Keratinocyte (primary cell): ENCODE results near the gene MAGI1. TPM values are rescaled to one million over a fixed set of nuclear protein-coding genes. Genes with fewer than 3 reads are reported as not detected.

ENCODE experiments used
- DNase-seq: peaks from one replicate; pipeline ENCODE4 v3.0.0-alpha.2; 2011; ENCODE audit warnings: low read depth, missing footprints, low spot score
- FAIRE-seq: peaks from 2 replicates; lab custom pipeline; 2011; peaks lifted over from hg19 to GRCh38; lab: Jason Lieb, UNC
- H2AFZ ChIP-seq: 2 replicates; pipeline ENCODE4 v1.6.0; 2012; ENCODE audit warnings: low read length, control low read depth, inconsistent platforms; ENCODE audit not compliant: control insufficient read depth
- H3K27ac ChIP-seq: 2 replicates; pipeline ENCODE4 v1.5.1; 2011; ENCODE audit warnings: low read length; ENCODE audit not compliant: control insufficient read depth, insufficient read depth
- H3K27me3 ChIP-seq: 3 replicates; pipeline ENCODE4 v1.6.0; 2011; ENCODE audit warnings: low read length; ENCODE audit not compliant: control insufficient read depth, insufficient read depth; ENCODE audit errors: extremely low read depth
- H3K36me3 ChIP-seq, 2 experiments: 2 replicates in 1 of 2; 3 replicates in 1 of 2; pipeline ENCODE4 v1.5.1; 2011; ENCODE audit warnings: low read length in 2 of 2, mild to moderate bottlenecking in 1 of 2; ENCODE audit not compliant: control insufficient read depth in 2 of 2, insufficient read depth in 2 of 2; ENCODE audit errors: extremely low read depth in 1 of 2
- H3K4me1 ChIP-seq: 3 replicates; pipeline ENCODE4 v1.5.1; 2011; ENCODE audit warnings: low read length; ENCODE audit not compliant: control insufficient read depth, insufficient read depth; ENCODE audit errors: extremely low read depth
- H3K4me2 ChIP-seq: 3 replicates; pipeline ENCODE4 v1.6.0; 2011; ENCODE audit warnings: low read depth, low read length; ENCODE audit not compliant: control insufficient read depth, insufficient read depth; ENCODE audit errors: extremely low read depth
- H3K4me3 ChIP-seq, 3 experiments: fragments of 200-600 bp in 1 of 3; sonication (generic) in 1 of 3; 2 replicates in 2 of 3; 3 replicates in 1 of 3; pipeline ENCODE4 v1.5.1; 2011 to 2016; ENCODE audit warnings: low read length in 3 of 3, mild to moderate bottlenecking in 3 of 3, control low read depth in 2 of 3, inconsistent platforms in 1 of 3, low read depth in 1 of 3, mixed read lengths in 1 of 3, mixed run types in 1 of 3, moderate library complexity in 1 of 3; ENCODE audit not compliant: control insufficient read depth in 2 of 3, insufficient read depth in 2 of 3; ENCODE audit errors: extremely low read depth in 1 of 3
- H3K79me2 ChIP-seq: 2 replicates; pipeline ENCODE4 v1.6.0; 2012; ENCODE audit warnings: low read length; ENCODE audit not compliant: control insufficient read depth, insufficient read depth
- H3K9ac ChIP-seq: 3 replicates; pipeline ENCODE4 v1.6.0; 2011; ENCODE audit warnings: low read length; ENCODE audit not compliant: control insufficient read depth, insufficient read depth; ENCODE audit errors: extremely low read depth
- H3K9me1 ChIP-seq: 3 replicates; pipeline ENCODE4 v1.6.0; 2011; ENCODE audit warnings: low read length; ENCODE audit not compliant: control insufficient read depth, insufficient read depth; ENCODE audit errors: extremely low read depth
- H3K9me3 ChIP-seq: 2 replicates; pipeline ENCODE4 v1.5.1; 2012; ENCODE audit warnings: low read depth, low read length; ENCODE audit not compliant: control insufficient read depth
- H4K20me1 ChIP-seq: 3 replicates; pipeline ENCODE4 v1.6.0; 2011; ENCODE audit warnings: low read length; ENCODE audit not compliant: control insufficient read depth, insufficient read depth; ENCODE audit errors: extremely low read depth
- EZH2 ChIP-seq: IDR thresholded peaks from one replicate; pipeline ENCODE4 v1.6.1; 2012; ENCODE audit warnings: inconsistent platforms, mild to moderate bottlenecking, low read length, moderate library complexity
- dilution Hi-C: fragments of 300-500 bp; cut with MboI; formaldehyde crosslinking; loops from one replicate; pipeline ENCODE4 v1.7.0; 2020; ENCODE audit warnings: low sequenced_read_pairs; ENCODE audit not compliant: extremely low pct_ligation_motif_present
- polyA plus RNA-seq, 5 experiments: library from polyadenylated mRNA; depleted of rRNA in 3 of 5; stranded (reverse) in 3 of 5; stranded (forward) in 1 of 5; unstranded in 1 of 5; fragments of >200 nt; gene quantifications; 1 replicate in 1 of 5; 2 replicates in 3 of 5; 3 replicates in 1 of 5; pipeline versions ENCODE4 v1.2.1 to v1.2.3, GENCODE V29; 2011 to 2012; ENCODE audit warnings: missing spikeins in 2 of 5, low read depth in 1 of 5, low replicate concordance in 1 of 5
- TF ChIP-seq, protein P1 (sequence below), 3 experiments: IDR thresholded peaks in 1 of 3; conservative IDR thresholded peaks in 1 of 3; optimal IDR thresholded peaks in 1 of 3; 2 replicates in 2 of 3; 3 replicates in 1 of 3; pipeline versions ENCODE3 to v1.5.1; 2011; ENCODE audit warnings: low read length in 3 of 3, mild to moderate bottlenecking in 3 of 3, moderate library complexity in 2 of 3, control low read depth in 1 of 3, inconsistent platforms in 1 of 3; ENCODE audit not compliant: insufficient read depth in 2 of 3; ENCODE audit errors: extremely low read depth in 1 of 3

The MAGI1 gene
- polyA plus RNA-seq, 1 donor (not counting 4 experiments of a cell fraction or from before 2014, with no cell fraction given) = 10.9 TPM

DNA sequence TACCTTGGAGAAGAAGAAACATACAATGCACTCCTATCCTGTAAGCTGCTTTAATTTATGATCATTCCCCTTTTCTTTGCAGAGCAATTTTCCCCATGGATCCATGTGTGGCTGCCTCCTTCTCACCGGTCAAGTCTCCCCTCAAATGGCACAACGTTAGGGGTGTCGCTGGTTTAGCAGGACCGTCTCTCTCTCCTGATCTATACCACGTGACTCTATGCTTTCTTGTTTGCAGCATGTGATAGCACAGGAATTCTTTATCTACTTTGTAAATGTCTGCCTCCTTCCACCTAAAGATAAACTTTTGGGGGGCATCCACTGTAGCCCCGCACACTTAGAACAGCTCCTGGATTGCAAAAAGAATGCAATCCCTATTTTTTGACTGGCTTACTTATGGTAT, 506.0 kb downstream of the MAGI1 start:
- Histone ChIP-seq H2AFZ (no peak overlapping the region), H3K4me1 (no peaks in the 10 kb centered on the region), H3K9me1 (no peaks in the 10 kb centered on the region), H3K27me3 (no peaks in the 10 kb centered on the region), H3K4me2 (no peak overlapping the region), H3K36me3 (no peaks in the 10 kb centered on the region), H3K79me2 (no peaks in the 10 kb centered on the region), H3K9me3 (no peaks in the 10 kb centered on the region), H3K9ac (no peak overlapping the region), H3K27ac (no peak overlapping the region), H4K20me1 (no peaks in the 10 kb centered on the region), H3K4me3 (no peak overlapping the region)
- dilution Hi-C loops = no loop called here
- no peak for FAIRE-seq
- DNase-seq = no peak
- TF ChIP-seq, protein P1, sequence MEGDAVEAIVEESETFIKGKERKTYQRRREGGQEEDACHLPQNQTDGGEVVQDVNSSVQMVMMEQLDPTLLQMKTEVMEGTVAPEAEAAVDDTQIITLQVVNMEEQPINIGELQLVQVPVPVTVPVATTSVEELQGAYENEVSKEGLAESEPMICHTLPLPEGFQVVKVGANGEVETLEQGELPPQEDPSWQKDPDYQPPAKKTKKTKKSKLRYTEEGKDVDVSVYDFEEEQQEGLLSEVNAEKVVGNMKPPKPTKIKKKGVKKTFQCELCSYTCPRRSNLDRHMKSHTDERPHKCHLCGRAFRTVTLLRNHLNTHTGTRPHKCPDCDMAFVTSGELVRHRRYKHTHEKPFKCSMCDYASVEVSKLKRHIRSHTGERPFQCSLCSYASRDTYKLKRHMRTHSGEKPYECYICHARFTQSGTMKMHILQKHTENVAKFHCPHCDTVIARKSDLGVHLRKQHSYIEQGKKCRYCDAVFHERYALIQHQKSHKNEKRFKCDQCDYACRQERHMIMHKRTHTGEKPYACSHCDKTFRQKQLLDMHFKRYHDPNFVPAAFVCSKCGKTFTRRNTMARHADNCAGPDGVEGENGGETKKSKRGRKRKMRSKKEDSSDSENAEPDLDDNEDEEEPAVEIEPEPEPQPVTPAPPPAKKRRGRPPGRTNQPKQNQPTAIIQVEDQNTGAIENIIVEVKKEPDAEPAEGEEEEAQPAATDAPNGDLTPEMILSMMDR (optimal IDR thresholded peaks at IDR 0.05 in 1 of 3, IDR thresholded peaks at IDR 0.05 in 1 of 3, conservative IDR thresholded peaks at IDR 0.05 in 1 of 3; ENCODE audit: extremely low read depth in 1 of 3, insufficient read depth in 2 of 3, low read length in 3 of 3) = no peak
- TF ChIP-seq EZH2 = no peak

DNA sequence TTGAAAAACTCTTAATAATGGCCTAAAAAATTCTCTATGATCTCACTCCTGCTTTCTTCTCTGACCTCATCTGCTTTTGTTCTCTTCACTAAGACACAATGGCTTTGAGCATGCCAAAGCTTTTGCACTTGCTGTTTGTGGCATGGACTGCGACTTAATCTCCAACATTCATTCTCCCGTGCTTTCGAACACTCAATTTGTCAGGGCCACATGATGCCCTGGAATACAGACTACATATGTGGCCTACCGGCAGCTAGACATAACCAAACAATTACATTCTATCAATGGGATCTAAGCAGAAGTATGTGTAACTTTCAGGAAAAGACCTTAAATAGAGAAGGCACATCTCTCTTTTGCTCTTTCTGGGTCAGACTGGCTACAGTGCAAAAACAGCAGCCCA, 506.5 kb downstream of the MAGI1 start:
- FAIRE-seq (no peak), DNase-seq (no peak)
- dilution Hi-C loops = no loop called here
- Histone ChIP-seq H3K27me3 (no peaks in the 10 kb centered on the region), H3K27ac (no peak overlapping the region), H3K4me1 (no peaks in the 10 kb centered on the region), H4K20me1 (no peaks in the 10 kb centered on the region), H3K36me3 (no peaks in the 10 kb centered on the region), H3K4me2 (no peak overlapping the region), H3K4me3 (no peak overlapping the region), H3K9ac (no peak overlapping the region), H3K9me1 (no peaks in the 10 kb centered on the region), H2AFZ (no peak overlapping the region), H3K79me2 (no peaks in the 10 kb centered on the region), H3K9me3 (no peaks in the 10 kb centered on the region)
- TF ChIP-seq EZH2 = no peak
- TF ChIP-seq, protein P1 (optimal IDR thresholded peaks at IDR 0.05 in 1 of 3, IDR thresholded peaks at IDR 0.05 in 1 of 3, conservative IDR thresholded peaks at IDR 0.05 in 1 of 3; ENCODE audit: extremely low read depth in 1 of 3, insufficient read depth in 2 of 3, low read length in 3 of 3) = no peak
